ENCODE measurements around the gene OBSCN.
A peak's percentile ranks its signal among the peaks of the same experiment; 100 is the strongest.

The OBSCN gene

GRCh38 chr1:228162286-228163006 is 45.4 kb upstream of the OBSCN start:
- TF ChIP-seq CTCF (conservative IDR thresholded peaks at IDR 0.05; ENCODE audit: low read length) (no peak), EZH2phosphoT487 (IDR thresholded peaks at IDR 0.05; ENCODE audit: borderline replicate concordance) (no peak)
- Histone ChIP-seq H3F3A (ENCODE audit: low read depth) (no peaks in the 10 kb centered on the region), H3K79me2 (ENCODE audit: insufficient read depth, low read length) (peaks cover 10% of the 10 kb centered on the region), H3K9me2 (replicated peaks; ENCODE audit: low read depth, low read length) (no peaks in the 10 kb centered on the region), H2AFZ (ENCODE audit: low read length) (no peak overlapping the region), H3K9ac (ENCODE audit: low read depth, low read length, poor library complexity, severe bottlenecking) (no peak overlapping the region), H3K4me3 (ENCODE audit: low read length, poor library complexity, severe bottlenecking) (no peak overlapping the region), H3K4me2 (ENCODE audit: low read depth, low read length, poor library complexity, severe bottlenecking) (no peak overlapping the region), H3K27me3 (ENCODE audit: insufficient read depth, low read length, poor library complexity, severe bottlenecking) (no peaks in the 10 kb centered on the region), H3K4me1 (ENCODE audit: insufficient read depth, low read length, poor library complexity, severe bottlenecking) (peaks cover 21% of the 10 kb centered on the region), H3K9me3 (ENCODE audit: insufficient read depth, low read depth, low read length) (no peaks in the 10 kb centered on the region), H3K36me3 (ENCODE audit: insufficient read depth, low read length) (no peaks in the 10 kb centered on the region), H4K20me1 (ENCODE audit: insufficient read depth, low read length, poor library complexity, severe bottlenecking) (peaks cover 6% of the 10 kb centered on the region)

- no peaks in the 10 kb centered on the region for H3K27me3 ChIP-seq (ENCODE audit: insufficient read depth, low read length, poor library complexity, severe bottlenecking)
- H3F3A ChIP-seq (ENCODE audit: low read depth), result no peaks in the 10 kb centered on the region
- peaks cover 28% of the 10 kb centered on the region for H3K4me1 ChIP-seq (ENCODE audit: insufficient read depth, low read length, poor library complexity, severe bottlenecking)
- TF ChIP-seq EZH2phosphoT487 (IDR thresholded peaks at IDR 0.05; ENCODE audit: borderline replicate concordance), result no peak
- TF ChIP-seq CTCF (conservative IDR thresholded peaks at IDR 0.05; ENCODE audit: low read length), result no peak
- H2AFZ ChIP-seq (ENCODE audit: low read length), result no peak overlapping the region
- H3K9me2 ChIP-seq (replicated peaks; ENCODE audit: low read depth, low read length), result no peaks in the 10 kb centered on the region
- no peaks in the 10 kb centered on the region for H3K9me3 ChIP-seq (ENCODE audit: insufficient read depth, low read depth, low read length)
- H3K4me2 ChIP-seq (ENCODE audit: low read depth, low read length, poor library complexity, severe bottlenecking), result no peak overlapping the region
- H3K36me3 ChIP-seq (ENCODE audit: insufficient read depth, low read length), result no peaks in the 10 kb centered on the region
- H4K20me1 ChIP-seq (ENCODE audit: insufficient read depth, low read length, poor library complexity, severe bottlenecking), result peaks cover 7% of the 10 kb centered on the region
- H3K9ac ChIP-seq (ENCODE audit: low read depth, low read length, poor library complexity, severe bottlenecking), result no peak overlapping the region
- no peak overlapping the region for H3K4me3 ChIP-seq (ENCODE audit: low read length, poor library complexity, severe bottlenecking)
- peaks cover 17% of the 10 kb centered on the region for H3K79me2 ChIP-seq (ENCODE audit: insufficient read depth, low read length)
Measured at GRCh38 chr1:228163007-228163753, 44.7 kb upstream of the OBSCN start.

GRCh38 chr1:228163776-228164519 is 43.9 kb upstream of the OBSCN start:
- Histone ChIP-seq H3K4me1 (ENCODE audit: insufficient read depth, low read length, poor library complexity, severe bottlenecking) (peaks cover 32% of the 10 kb centered on the region), H3K4me2 (ENCODE audit: low read depth, low read length, poor library complexity, severe bottlenecking) (peak overlapping the region; percentile 75)
- TF ChIP-seq CTCF (conservative IDR thresholded peaks at IDR 0.05; ENCODE audit: low read length), result no peak
- no peak for TF ChIP-seq EZH2phosphoT487 (IDR thresholded peaks at IDR 0.05; ENCODE audit: borderline replicate concordance)

More at GRCh38 chr1:228163776-228164519, 43.9 kb upstream of the OBSCN start:
- Histone ChIP-seq H3K9ac (ENCODE audit: low read depth, low read length, poor library complexity, severe bottlenecking) (no peak overlapping the region), H4K20me1 (ENCODE audit: insufficient read depth, low read length, poor library complexity, severe bottlenecking) (peaks cover 9% of the 10 kb centered on the region), H3K27me3 (ENCODE audit: insufficient read depth, low read length, poor library complexity, severe bottlenecking) (no peaks in the 10 kb centered on the region), H3K9me3 (ENCODE audit: insufficient read depth, low read depth, low read length) (no peaks in the 10 kb centered on the region), H3K4me3 (ENCODE audit: low read length, poor library complexity, severe bottlenecking) (no peak overlapping the region), H3K36me3 (ENCODE audit: insufficient read depth, low read length) (no peaks in the 10 kb centered on the region), H3K79me2 (ENCODE audit: insufficient read depth, low read length) (peaks cover 25% of the 10 kb centered on the region), H3K9me2 (replicated peaks; ENCODE audit: low read depth, low read length) (no peaks in the 10 kb centered on the region), H3F3A (ENCODE audit: low read depth) (no peaks in the 10 kb centered on the region), H2AFZ (ENCODE audit: low read length) (no peak overlapping the region)
